ENCODE results near the gene LMX1B.

Gene LMX1B

DNA sequence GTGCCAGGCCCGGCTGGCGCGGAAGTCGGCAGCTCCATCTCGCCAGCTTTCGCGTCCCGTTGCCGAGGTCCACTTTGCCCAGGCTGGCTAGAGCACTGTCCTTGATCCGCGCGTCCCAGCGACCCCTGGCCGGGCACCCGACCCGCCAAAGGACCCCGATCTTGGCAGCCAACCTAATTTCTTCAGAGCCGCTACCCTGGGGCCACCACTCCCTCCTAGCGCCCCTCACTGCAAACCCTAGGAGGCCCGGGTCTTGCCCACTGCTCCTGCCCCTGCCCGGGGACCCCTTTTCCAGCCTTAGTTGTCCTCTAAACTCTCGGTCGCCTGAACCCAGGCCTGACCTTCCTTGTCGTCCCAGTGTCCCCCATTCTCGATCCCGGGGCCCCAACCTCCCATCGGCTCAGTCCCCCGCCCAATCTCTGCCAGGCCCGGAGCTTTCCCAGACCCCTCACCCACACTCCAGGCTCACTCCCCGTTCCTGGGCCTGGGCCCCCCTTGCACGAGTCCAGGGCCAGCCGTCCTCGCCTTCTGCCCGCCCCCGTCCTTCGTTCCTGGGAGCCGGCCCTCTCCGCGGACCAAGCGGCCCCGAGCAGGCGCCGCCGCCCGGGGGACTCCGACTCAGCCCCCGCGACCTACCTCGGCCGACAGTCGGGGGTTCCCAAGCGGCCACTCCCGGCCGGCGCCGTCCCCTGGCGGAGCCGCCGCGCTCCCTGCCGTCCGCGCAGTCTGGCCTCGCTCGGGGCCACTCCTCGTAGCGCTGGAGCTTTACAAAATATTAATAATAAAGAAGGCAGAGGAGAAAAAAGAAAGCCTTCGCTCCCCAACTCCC lies 701 bp upstream of the LMX1B start:
- ChIA-PET POLR2A (no interaction called here), CTCF (no interaction called here)
- TF ChIP-seq, protein P1, sequence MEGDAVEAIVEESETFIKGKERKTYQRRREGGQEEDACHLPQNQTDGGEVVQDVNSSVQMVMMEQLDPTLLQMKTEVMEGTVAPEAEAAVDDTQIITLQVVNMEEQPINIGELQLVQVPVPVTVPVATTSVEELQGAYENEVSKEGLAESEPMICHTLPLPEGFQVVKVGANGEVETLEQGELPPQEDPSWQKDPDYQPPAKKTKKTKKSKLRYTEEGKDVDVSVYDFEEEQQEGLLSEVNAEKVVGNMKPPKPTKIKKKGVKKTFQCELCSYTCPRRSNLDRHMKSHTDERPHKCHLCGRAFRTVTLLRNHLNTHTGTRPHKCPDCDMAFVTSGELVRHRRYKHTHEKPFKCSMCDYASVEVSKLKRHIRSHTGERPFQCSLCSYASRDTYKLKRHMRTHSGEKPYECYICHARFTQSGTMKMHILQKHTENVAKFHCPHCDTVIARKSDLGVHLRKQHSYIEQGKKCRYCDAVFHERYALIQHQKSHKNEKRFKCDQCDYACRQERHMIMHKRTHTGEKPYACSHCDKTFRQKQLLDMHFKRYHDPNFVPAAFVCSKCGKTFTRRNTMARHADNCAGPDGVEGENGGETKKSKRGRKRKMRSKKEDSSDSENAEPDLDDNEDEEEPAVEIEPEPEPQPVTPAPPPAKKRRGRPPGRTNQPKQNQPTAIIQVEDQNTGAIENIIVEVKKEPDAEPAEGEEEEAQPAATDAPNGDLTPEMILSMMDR (IDR thresholded peaks at IDR 0.05; ENCODE audit: control extremely low read depth, extremely low read depth, low read depth, missing control alignments): no peak
- no peak for DNase-seq (ENCODE audit: extremely low spot score)

DNA sequence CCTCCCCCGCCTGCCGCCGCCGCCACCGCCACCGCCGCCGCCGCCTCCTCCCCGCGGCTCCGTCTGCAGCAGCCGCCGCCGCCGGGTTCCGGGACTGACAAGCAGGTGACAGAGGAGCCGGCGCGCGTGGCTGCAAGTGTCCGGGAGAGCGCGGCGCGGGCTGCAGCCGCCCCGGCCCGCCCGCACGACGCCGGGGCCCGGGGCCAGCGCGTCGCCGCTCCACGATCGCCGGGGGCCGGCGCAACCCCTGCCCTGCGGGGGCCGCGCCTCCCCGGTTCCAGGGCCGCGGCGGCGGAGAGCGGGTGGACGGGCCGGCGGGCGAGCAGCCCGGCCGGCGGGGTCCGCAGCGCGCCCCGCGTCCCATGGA lies 343 bp downstream of the LMX1B start:
- ChIA-PET POLR2A (no interaction called here), CTCF (no interaction called here)
- TF ChIP-seq, protein P1 (IDR thresholded peaks at IDR 0.05; ENCODE audit: control extremely low read depth, extremely low read depth, low read depth, missing control alignments): no peak
- DNase-seq (ENCODE audit: extremely low spot score): no peak

DNA sequence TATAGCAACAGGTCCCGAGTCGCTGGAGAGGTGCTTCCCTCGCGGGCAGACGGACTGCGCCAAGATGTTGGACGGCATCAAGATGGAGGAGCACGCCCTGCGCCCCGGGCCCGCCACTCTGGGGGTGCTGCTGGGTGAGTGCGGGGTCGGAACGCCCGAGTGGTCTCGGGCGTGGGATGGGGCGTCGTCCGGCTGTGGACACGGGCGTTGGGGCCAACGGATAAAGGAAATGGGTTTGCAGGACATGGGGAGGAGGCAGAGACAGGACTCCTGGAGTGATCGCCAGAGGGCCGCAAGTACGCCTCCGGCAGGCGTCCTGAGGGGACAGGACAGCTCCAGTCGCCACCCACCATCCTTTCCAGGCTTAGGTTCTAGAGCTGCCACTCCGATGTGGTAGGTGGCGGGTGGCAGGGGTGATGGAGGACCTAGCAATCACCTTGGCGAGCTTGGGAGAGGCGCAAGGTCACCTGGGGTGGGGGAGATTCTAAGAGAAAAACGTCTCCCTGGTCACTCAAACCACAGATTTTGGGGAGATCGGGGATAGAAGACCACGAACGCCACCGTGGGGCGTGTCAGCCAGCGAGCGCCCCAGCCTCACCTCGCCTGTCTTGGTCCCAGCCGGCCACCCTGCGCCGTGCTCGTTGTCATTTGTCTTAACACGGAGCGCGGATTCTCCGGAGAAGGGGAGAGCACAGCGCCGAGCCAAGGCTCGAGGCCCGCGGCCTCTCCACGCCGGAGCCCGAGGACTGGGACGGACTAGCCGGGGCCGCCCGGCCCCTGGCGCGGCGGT lies 922 bp downstream of the LMX1B start:
- DNase-seq (ENCODE audit: extremely low spot score): no peak
- CTCF ChIA-PET: no interaction called here
- POLR2A ChIA-PET: no interaction called here
- TF ChIP-seq, protein P1 (IDR thresholded peaks at IDR 0.05; ENCODE audit: control extremely low read depth, extremely low read depth, low read depth, missing control alignments): no peak

DNA sequence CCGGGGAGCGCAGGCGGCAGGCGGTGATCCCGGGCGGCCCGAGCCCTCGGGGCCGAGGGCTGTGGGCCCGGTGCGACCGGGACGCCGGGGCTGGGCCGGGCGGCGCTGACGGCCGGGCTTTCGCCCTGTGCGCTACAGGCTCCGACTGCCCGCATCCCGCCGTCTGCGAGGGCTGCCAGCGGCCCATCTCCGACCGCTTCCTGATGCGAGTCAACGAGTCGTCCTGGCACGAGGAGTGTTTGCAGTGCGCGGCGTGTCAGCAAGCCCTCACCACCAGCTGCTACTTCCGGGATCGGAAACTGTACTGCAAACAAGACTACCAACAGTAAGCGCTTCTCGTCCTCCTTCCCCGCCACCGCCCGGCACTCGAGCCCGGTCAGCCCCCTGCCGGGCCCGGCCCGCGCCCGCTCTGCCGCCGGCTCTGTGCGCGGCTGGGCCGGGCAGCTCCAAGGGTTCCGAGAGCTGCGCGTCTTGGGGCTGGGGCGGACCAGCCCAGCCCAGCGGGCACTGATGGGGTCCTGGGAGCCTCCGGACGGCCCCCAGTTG lies 1.6 kb downstream of the LMX1B start:
- ChIA-PET CTCF (no interaction called here), POLR2A (no interaction called here)
- DNase-seq (ENCODE audit: extremely low spot score): no peak
- TF ChIP-seq, protein P1 (IDR thresholded peaks at IDR 0.05; ENCODE audit: control extremely low read depth, extremely low read depth, low read depth, missing control alignments): no peak

DNA sequence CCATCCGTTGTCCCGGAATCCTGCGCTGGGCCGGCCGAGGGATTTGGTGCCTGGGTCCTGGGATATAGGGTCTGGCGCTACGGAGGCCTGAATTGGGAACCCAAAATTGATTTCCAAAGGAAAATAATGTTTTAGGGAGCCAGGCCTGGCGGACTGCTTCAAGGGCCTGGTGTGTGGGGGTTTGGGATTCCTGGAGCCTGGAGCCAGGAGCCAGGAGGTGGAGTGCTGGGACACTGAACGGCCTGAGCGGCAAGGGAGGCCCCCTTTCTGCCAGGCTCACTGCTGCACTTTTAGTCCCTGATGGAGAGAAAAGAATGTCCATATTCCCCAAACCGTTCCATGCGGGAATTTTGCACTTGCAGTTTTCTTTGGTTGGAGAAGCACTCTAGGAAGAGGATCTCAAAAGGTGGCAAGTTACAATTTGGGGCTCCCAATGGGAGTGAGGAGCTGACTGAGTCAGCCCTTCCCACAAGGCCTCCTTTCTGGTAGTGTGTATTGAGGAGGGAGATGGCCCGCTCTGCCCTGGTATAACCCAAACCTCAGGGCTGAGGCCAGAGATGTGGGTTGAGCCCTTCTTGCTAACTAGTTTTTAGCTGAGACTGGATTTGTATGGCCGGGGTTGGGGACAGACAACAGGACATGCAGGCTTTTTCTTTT lies 2.2 kb downstream of the LMX1B start:
- no peak for DNase-seq (ENCODE audit: extremely low spot score)
- CTCF ChIA-PET: no interaction called here
- POLR2A ChIA-PET: no interaction called here
- TF ChIP-seq, protein P1 (IDR thresholded peaks at IDR 0.05; ENCODE audit: control extremely low read depth, extremely low read depth, low read depth, missing control alignments): no peak

DNA sequence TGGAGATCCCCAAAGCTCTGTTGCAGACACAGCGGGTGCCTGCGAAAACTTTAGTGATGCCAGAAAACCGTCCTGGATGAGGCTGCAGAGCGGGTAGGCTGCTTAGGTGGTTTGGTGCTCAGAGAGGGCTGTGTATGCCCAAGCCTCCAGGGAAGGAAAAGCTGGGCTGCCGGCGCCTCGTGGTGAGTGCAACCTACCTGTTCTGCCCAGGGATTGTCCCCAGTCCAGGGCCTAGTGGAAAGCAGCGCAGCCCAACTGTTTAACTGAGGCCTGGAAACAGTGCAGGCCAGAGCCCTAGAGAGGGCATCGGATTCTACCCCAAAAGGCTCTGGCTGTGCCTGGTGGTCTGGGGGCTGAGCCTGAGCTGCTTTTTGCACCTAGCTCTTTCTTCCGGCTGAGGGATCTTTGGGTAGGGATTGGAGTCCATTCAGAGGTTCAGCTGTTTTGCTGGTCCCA lies 2.8 kb downstream of the LMX1B start:
- TF ChIP-seq, protein P1 (IDR thresholded peaks at IDR 0.05; ENCODE audit: control extremely low read depth, extremely low read depth, low read depth, missing control alignments): no peak
- DNase-seq (ENCODE audit: extremely low spot score): no peak
- CTCF ChIA-PET: interaction anchor here (0.9 to 1.3 kb wide), 2 partner anchors 164 to 165 kb away, joined by 3 read pairs; no protein-coding TSS in a partner anchor
- POLR2A ChIA-PET: no interaction called here

Measured in GM10248 (cell line).